K562 (cell line): ENCODE results near the gene HEPACAM2. TPM values are rescaled to one million over a fixed set of nuclear protein-coding genes. Genes with fewer than 3 reads are reported as not detected.

Source experiments
- ETS1 ChIP-seq: conservative IDR thresholded peaks from 2 replicates; pipeline ENCODE4 v1.6.1; 2011; ENCODE audit warnings: low read depth, mild to moderate bottlenecking, low read length; ENCODE audit not compliant: control insufficient read depth
- FOXP1 ChIP-seq: sonication (generic); formaldehyde crosslinking; IDR thresholded peaks from 2 replicates; pipeline ENCODE4 v1.8.0; 2022; ENCODE audit warnings: mild to moderate bottlenecking, missing genetic modification reagents
- FOXP4 ChIP-seq: sonication (generic); formaldehyde crosslinking; IDR thresholded peaks from 2 replicates; pipeline ENCODE4 v1.8.0; 2022; ENCODE audit warnings: mild to moderate bottlenecking, missing genetic modification reagents, borderline replicate concordance
- JUND ChIP-seq, 2 experiments: IDR thresholded peaks; 2 replicates in 1 of 2; 3 replicates in 1 of 2; pipeline ENCODE4 v1.6.1; 2011; ENCODE audit warnings: borderline replicate concordance in 2 of 2, low read depth in 2 of 2, low read length in 2 of 2, improper control_type of control experiment in 1 of 2, missing biosample characterization in 1 of 2, missing genetic modification characterization in 1 of 2, missing genetic modification reagents in 1 of 2
- KDM5B ChIP-seq: fragments of 200-600 bp; sonication (generic); IDR thresholded peaks from 2 replicates; pipeline ENCODE4 v1.6.1; 2012; ENCODE audit warnings: low read depth, mild to moderate bottlenecking, moderate library complexity, low read length, control low read depth, inconsistent platforms; ENCODE audit not compliant: insufficient replicate concordance
- PKNOX1 ChIP-seq: fragments of 450-650 bp; IDR thresholded peaks from 2 replicates; pipeline ENCODE4 v1.6.1; 2016
- PRMT5 ChIP-seq: sonication (generic); formaldehyde crosslinking; IDR thresholded peaks from 2 replicates; pipeline ENCODE4 v1.5.0; 2020; ENCODE audit warnings: missing genetic modification reagents
- REST ChIP-seq, 2 experiments: fragments of 450-650 bp; formaldehyde crosslinking in 1 of 2; IDR thresholded peaks; 2 replicates each; pipeline versions ENCODE4 v1.4.0 to v1.6.1; 2014 to 2020; ENCODE audit warnings: mild to moderate bottlenecking in 2 of 2, borderline replicate concordance in 1 of 2, low read depth in 1 of 2
- SMARCE1 ChIP-seq: fragments of 450-650 bp; IDR thresholded peaks from 2 replicates; pipeline ENCODE4 v1.7.1; 2016; ENCODE audit warnings: mild to moderate bottlenecking
- ZBTB12 ChIP-seq: fragments of 250-450 bp; sonication (Bioruptor Pico); IDR thresholded peaks from 2 replicates; pipeline ENCODE4 v1.4.0; 2020
- polyA plus RNA-seq, 8 experiments: library from polyadenylated mRNA; depleted of rRNA in 4 of 8; stranded (reverse) in 5 of 8; unstranded in 3 of 8; fragments of >200 nt; fragmentation: Nextera tagmentation in 2 of 8; fragmentation: Illumina TruSeq in 1 of 8; extraction: Ambion mirVana in 2 of 8; extraction: Trizol in 1 of 8; gene quantifications; 2 replicates each; pipeline versions ENCODE4 v1.2.1 to v1.2.3, GENCODE V29; 2011 to 2014; ENCODE audit warnings: inconsistent platforms in 1 of 8, missing spikeins in 1 of 8
- total RNA-seq, 7 experiments: library from RNA; depleted of rRNA in 6 of 7; stranded (reverse); fragments of >200 nt in 6 of 7; fragmentation: Illumina TruSeq in 2 of 7; extraction: Trizol in 2 of 7; gene quantifications; 2 replicates each; pipeline versions ENCODE4 v1.2.1 to v1.2.3, GENCODE V29; 2011 to 2021; ENCODE audit warnings: low replicate concordance in 1 of 7
- TF ChIP-seq, protein P1 (sequence below): IDR thresholded peaks from 2 replicates; pipeline ENCODE4 v1.6.1; 2014; ENCODE audit warnings: antibody characterized with exemption

Gene HEPACAM2
- total and polyA plus RNA-seq, 9 of the 15 experiments (the other 6 are each of a cell fraction or from before 2014, with no cell fraction given): 2.0 to 6.5 (median 3.9) TPM

DNA sequence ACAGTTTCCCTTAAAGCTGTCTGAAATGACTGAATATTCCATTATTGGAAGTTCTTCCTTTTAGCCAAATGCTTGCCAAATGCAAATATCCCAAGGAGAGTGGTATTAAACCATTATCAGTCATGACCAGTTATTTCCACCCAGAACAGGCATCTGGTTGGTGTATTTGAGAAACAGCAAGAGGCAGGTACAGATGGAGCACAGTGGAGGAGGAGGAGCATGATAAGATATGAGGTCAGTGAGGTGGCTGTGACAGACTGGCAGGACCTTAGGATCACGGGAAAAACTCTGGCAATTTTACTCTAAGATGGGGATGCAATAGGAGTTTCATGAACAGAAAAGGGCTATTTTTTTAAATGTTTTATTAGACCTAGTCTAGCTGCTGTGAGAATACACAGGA is 6.4 kb downstream of the HEPACAM2 start (continued):
- TF ChIP-seq PKNOX1 (peak; percentile 77), FOXP1 (no peak), ZBTB12 (no peak), REST (IDR thresholded peaks at IDR 0.05; ENCODE audit: borderline replicate concordance) (peak; percentile 84), REST (CRISPR knock-in tag; IDR thresholded peaks at IDR 0.05; ENCODE audit: low read depth) (no peak), SMARCE1 (peak; percentile 41; the same call in 1 of the 2 replicates), JUND (IDR thresholded peaks at IDR 0.05; ENCODE audit: borderline replicate concordance, low read depth, low read length) (no peak), JUND (tag; IDR thresholded peaks at IDR 0.05; ENCODE audit: borderline replicate concordance, low read depth, low read length) (peak; percentile 74; the same call in 1 of the 3 replicates), PRMT5 (CRISPR knock-in tag) (no peak), FOXP4 (CRISPR knock-in tag) (no peak), KDM5B (peak; percentile 26), ETS1 (no peak)
- TF ChIP-seq, protein P1, sequence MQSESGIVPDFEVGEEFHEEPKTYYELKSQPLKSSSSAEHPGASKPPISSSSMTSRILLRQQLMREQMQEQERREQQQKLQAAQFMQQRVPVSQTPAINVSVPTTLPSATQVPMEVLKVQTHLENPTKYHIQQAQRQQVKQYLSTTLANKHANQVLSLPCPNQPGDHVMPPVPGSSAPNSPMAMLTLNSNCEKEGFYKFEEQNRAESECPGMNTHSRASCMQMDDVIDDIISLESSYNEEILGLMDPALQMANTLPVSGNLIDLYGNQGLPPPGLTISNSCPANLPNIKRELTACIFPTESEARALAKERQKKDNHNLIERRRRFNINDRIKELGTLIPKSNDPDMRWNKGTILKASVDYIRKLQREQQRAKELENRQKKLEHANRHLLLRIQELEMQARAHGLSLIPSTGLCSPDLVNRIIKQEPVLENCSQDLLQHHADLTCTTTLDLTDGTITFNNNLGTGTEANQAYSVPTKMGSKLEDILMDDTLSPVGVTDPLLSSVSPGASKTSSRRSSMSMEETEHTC: no peak
